Neuronal stem cell (in vitro differentiated cells): ENCODE data around the gene HSD3B2.

Experiments used
- DNase-seq: peaks from one replicate; pipeline ENCODE4 v3.0.0-alpha.2; 2013; ENCODE audit warnings: low spot score
- H2AFZ ChIP-seq: one replicate; pipeline ENCODE4 v1.6.1; 2013; ENCODE audit warnings: mild to moderate bottlenecking, low read length, inconsistent platforms
- H2AK5ac ChIP-seq: 2 replicates; pipeline ENCODE4 v1.6.1; 2013; ENCODE audit warnings: low read depth, mild to moderate bottlenecking, inconsistent platforms, low read length, moderate library complexity, mixed read lengths
- H2BK120ac ChIP-seq: 2 replicates; pipeline ENCODE4 v1.6.1; 2013; ENCODE audit warnings: low read depth, mild to moderate bottlenecking, inconsistent platforms, low read length, moderate library complexity, mixed read lengths
- H2BK12ac ChIP-seq: one replicate; pipeline ENCODE4 v1.6.1; 2013; ENCODE audit warnings: low read length, inconsistent platforms
- H2BK15ac ChIP-seq: 2 replicates; pipeline ENCODE4 v1.6.1; 2013; ENCODE audit warnings: mild to moderate bottlenecking, low read length, inconsistent platforms, mixed read lengths
- H2BK5ac ChIP-seq: one replicate; pipeline ENCODE4 v1.6.1; 2013; ENCODE audit warnings: inconsistent platforms, mild to moderate bottlenecking, low read length, moderate library complexity
- H3K14ac ChIP-seq: one replicate; pipeline ENCODE4 v1.6.1; 2013; ENCODE audit warnings: low read length, inconsistent platforms
- H3K18ac ChIP-seq: 2 replicates; pipeline ENCODE4 v1.6.1; 2013; ENCODE audit warnings: low read length, inconsistent platforms
- H3K23ac ChIP-seq: 2 replicates; pipeline ENCODE4 v1.6.1; 2013; ENCODE audit warnings: low read depth, mild to moderate bottlenecking, mixed read lengths, low read length, inconsistent platforms; ENCODE audit not compliant: poor library complexity
- H3K27ac ChIP-seq: replicated peaks from 3 replicates; pipeline ENCODE4 v1.5.1; 2013; ENCODE audit warnings: low read length, inconsistent platforms
- H3K27me3 ChIP-seq, 3 experiments: 2 replicates each; pipeline ENCODE4 v1.6.1; 2013; ENCODE audit warnings: low read length in 3 of 3, mild to moderate bottlenecking in 2 of 3, inconsistent platforms in 1 of 3, low read depth in 1 of 3, mixed read lengths in 1 of 3, moderate library complexity in 1 of 3; ENCODE audit not compliant: control insufficient read depth in 3 of 3, insufficient read depth in 3 of 3
- H3K36me3 ChIP-seq, 2 donors: replicated peaks in 1 of 2; 2 replicates each; pipeline ENCODE4 v1.6.1; 2013; ENCODE audit warnings: low read length in 2 of 2; ENCODE audit not compliant: control insufficient read depth in 2 of 2, insufficient read depth in 2 of 2
- H3K4ac ChIP-seq: 2 replicates; pipeline ENCODE4 v1.6.1; 2013; ENCODE audit warnings: inconsistent platforms, mild to moderate bottlenecking, low read length, moderate library complexity
- H3K4me1 ChIP-seq, 2 donors: 1 replicate in 1 of 2; 2 replicates in 1 of 2; pipeline ENCODE4 v1.6.1; 2013; ENCODE audit warnings: low read length in 2 of 2, low read depth in 1 of 2; ENCODE audit not compliant: control insufficient read depth in 2 of 2, insufficient read depth in 1 of 2
- H3K4me2 ChIP-seq: one replicate; pipeline ENCODE4 v1.6.1; 2013; ENCODE audit warnings: mild to moderate bottlenecking, low read length, inconsistent platforms; ENCODE audit not compliant: insufficient read depth, poor library complexity, severe bottlenecking
- H3K4me3 ChIP-seq, 2 donors: 2 replicates each; pipeline ENCODE4 v1.5.1; 2013; ENCODE audit warnings: low read length in 2 of 2, mild to moderate bottlenecking in 2 of 2, inconsistent platforms in 1 of 2, moderate library complexity in 1 of 2
- H3K79me1 ChIP-seq: one replicate; pipeline ENCODE4 v1.6.1; 2013; ENCODE audit warnings: low read depth, mild to moderate bottlenecking, inconsistent platforms, low read length, moderate library complexity
- H3K9ac ChIP-seq: one replicate; pipeline ENCODE4 v1.6.1; 2013; ENCODE audit warnings: mild to moderate bottlenecking, low read depth, low read length, inconsistent platforms; ENCODE audit not compliant: poor library complexity
- H3K9me3 ChIP-seq, 2 donors: replicated peaks in 1 of 2; 2 replicates each; pipeline versions ENCODE3 to v1.6.1; 2013; ENCODE audit warnings: low read length in 2 of 2, mild to moderate bottlenecking in 2 of 2, inconsistent platforms in 1 of 2, low read depth in 1 of 2, mixed read lengths in 1 of 2, moderate library complexity in 1 of 2; ENCODE audit not compliant: control insufficient read depth in 2 of 2, insufficient read depth in 1 of 2
- H4K8ac ChIP-seq: one replicate; pipeline ENCODE4 v1.6.1; 2013; ENCODE audit warnings: low read depth, mild to moderate bottlenecking, inconsistent platforms, low read length, moderate library complexity
- H4K91ac ChIP-seq: one replicate; pipeline ENCODE4 v1.6.1; 2013; ENCODE audit warnings: low read length, low read depth, mild to moderate bottlenecking, inconsistent platforms; ENCODE audit not compliant: poor library complexity
- WGBS, 2 donors: extraction: QIAGEN DNeasy Blood & Tissue Kit; methylation state at CpG; one replicate each; pipeline ENCODE4 v1.1.7; 2013; ENCODE audit warnings: missing lambda C conversion rate in 2 of 2, mixed read lengths in 1 of 2; ENCODE audit not compliant: insufficient read length in 2 of 2, insufficient replicate concordance in 1 of 2; ENCODE audit errors: extremely low coverage in 2 of 2; 5-methylcytosine and 5-hydroxymethylcytosine counted together

HSD3B2 gene

DNA sequence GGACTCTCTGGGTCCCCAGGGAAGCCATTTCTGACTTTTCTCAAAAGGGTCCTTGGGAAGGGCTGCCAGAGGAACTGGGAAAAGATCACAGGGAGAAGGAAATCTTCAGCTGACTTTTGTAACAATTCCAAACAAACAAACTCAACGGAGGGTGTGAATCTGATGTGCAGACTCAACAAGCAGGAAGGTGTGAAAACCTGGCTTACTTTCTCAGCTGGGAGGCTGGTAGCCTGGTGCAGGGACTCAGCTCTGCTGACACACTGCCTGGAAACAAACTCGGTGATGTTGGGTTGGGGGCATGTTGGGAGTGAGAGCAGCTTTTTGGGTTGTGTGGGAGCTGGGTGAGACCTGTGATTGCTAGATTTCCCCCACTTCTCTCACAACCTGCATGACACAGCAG, 10.2 kb upstream of the HSD3B2 start:
- H3K14ac ChIP-seq = no peak overlapping the region
- peaks cover 0 to 2% of the 10 kb centered on the region in 2 donors for H3K9me3 ChIP-seq
- no peak overlapping the region for H3K9ac ChIP-seq
- no peak overlapping the region for H3K4me2 ChIP-seq
- no peak overlapping the region for H3K4me3 ChIP-seq
- no peak overlapping the region for H2AFZ ChIP-seq
- no peak overlapping the region for H2BK12ac ChIP-seq
- no peak overlapping the region for H3K4ac ChIP-seq
- H4K8ac ChIP-seq = no peak overlapping the region
- H2BK5ac ChIP-seq = no peak overlapping the region
- H3K27ac ChIP-seq = no peak overlapping the region
- no peak for DNase-seq
- no peak overlapping the region for H4K91ac ChIP-seq
- no peaks in the 10 kb centered on the region for H3K79me1 ChIP-seq
- H3K23ac ChIP-seq = no peak overlapping the region
- no peak overlapping the region for H3K18ac ChIP-seq
- WGBS, 2 donors = no CpG with 5 or more reads among the region's 2 CpGs
- no peak overlapping the region for H2BK15ac ChIP-seq
- no peaks in the 10 kb centered on the region for H3K36me3 ChIP-seq
- no peak overlapping the region for H2BK120ac ChIP-seq
- H2AK5ac ChIP-seq = no peak overlapping the region
- no peaks in the 10 kb centered on the region for H3K27me3 ChIP-seq
- H3K4me1 ChIP-seq = no peaks in the 10 kb centered on the region

DNA sequence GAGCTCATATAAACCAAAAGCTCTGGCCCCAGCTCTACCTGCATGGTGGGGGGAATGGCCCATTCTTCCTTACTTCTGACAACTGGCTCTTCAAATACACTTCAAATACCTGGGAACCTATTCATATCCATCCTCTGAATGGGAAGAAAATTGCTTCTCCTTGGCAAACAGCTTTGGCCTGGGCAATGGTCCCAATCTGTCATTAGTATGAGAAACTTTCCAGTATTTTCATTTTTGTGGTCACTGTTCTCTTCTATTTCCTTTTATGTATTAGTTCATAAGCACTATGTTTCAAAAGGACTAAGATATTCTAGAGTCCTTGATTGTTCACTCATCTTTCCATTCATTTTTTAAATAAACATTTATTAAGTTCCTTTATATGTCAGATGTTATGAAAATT, 5.2 kb upstream of the HSD3B2 start:
- H3K9me3 ChIP-seq = peaks cover 0 to 2% of the 10 kb centered on the region in 2 donors

DNA sequence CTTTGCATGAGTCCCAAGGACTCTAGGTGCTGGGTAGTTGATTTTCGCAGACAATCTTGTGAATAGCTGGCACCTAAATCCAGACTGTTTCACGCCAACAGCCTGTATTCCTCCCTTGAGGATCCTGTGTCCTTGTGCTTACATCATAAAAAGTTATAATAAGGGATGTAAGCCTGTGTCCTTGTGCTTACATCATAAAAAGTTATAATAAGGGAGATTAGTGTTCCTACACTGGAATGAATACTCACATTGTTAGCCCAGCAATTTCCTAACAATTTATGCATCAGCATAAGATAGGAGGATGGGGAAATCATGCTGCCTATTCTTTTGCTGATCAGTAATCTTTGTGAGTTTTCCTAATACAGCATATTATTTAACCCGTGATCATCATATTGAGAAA, 4.0 kb upstream of the HSD3B2 start:
- Histone ChIP-seq H3K4me1 (no peaks in the 10 kb centered on the region), H2AFZ (no peak overlapping the region), H3K79me1 (no peaks in the 10 kb centered on the region), H2BK120ac (no peak overlapping the region), H3K27ac (no peak overlapping the region), H4K8ac (no peak overlapping the region), H2BK15ac (no peak overlapping the region), H3K9ac (no peak overlapping the region), H2BK5ac (no peak overlapping the region), H2BK12ac (no peak overlapping the region), H3K18ac (no peak overlapping the region), H3K4ac (no peak overlapping the region), H3K4me2 (no peak overlapping the region), H3K14ac (no peak overlapping the region), H3K9me3 (no peaks in the 10 kb centered on the region), H3K27me3 (no peaks in the 10 kb centered on the region), H3K4me3 (no peak overlapping the region), H3K36me3 (no peaks in the 10 kb centered on the region), H2AK5ac (no peak overlapping the region), H4K91ac (no peak overlapping the region), H3K23ac (no peak overlapping the region)
- DNase-seq = no peak
- no CpG with 5 or more reads among the region's 3 CpGs for WGBS, 2 donors

More for the DNA sequence above, 5.2 kb upstream of the HSD3B2 start:
- Histone ChIP-seq H2AFZ (no peak overlapping the region), H3K27ac (no peak overlapping the region), H3K18ac (no peak overlapping the region), H2AK5ac (no peak overlapping the region), H3K14ac (no peak overlapping the region), H3K4me1 (no peaks in the 10 kb centered on the region), H4K8ac (no peak overlapping the region), H3K36me3 (no peaks in the 10 kb centered on the region), H4K91ac (no peak overlapping the region), H3K23ac (no peak overlapping the region), H2BK15ac (no peak overlapping the region), H2BK12ac (no peak overlapping the region), H3K4ac (no peak overlapping the region), H3K9ac (no peak overlapping the region), H3K79me1 (no peaks in the 10 kb centered on the region), H2BK120ac (no peak overlapping the region), H3K4me2 (no peak overlapping the region), H3K27me3 (no peaks in the 10 kb centered on the region), H2BK5ac (no peak overlapping the region), H3K4me3 (no peak overlapping the region)
- no peak for DNase-seq

DNA sequence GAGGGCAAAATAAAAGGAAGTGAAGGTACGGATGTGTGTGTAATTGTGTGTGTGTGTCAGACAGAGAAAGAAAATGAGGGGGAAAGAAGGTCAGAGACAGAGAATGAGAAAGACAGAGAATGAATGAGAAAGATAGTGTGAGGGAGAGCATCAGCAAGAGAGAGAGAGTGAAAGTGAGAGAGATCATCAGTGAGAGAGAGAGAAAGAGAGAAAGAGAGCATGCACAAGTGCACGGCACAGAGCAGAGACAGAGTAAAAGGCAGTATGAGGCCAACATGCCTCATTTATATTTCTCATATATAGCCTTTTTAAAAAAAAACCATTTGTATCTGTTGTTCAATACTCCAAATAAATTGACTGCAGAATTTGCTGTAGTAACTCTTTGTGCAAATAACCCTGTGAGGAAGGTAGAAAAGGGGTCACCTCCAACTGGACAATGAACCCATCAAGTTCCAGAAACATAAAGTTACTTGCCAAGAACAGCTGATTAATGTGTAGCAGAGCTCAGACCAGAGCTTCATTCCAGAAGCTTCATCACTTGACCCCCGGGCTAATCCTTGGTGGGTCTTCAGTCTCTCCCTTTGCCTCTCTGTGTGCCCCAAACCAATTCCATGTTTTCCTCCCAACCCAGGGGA, 1.2 kb downstream of the HSD3B2 start:
- Histone ChIP-seq H3K9ac (no peak overlapping the region), H2BK5ac (no peak overlapping the region), H3K9me3 (no peaks in the 10 kb centered on the region), H3K4me1 (no peaks in the 10 kb centered on the region), H3K27me3 (no peaks in the 10 kb centered on the region), H3K4me3 (no peak overlapping the region), H3K27ac (no peak overlapping the region), H2BK120ac (no peak overlapping the region), H3K36me3 (no peaks in the 10 kb centered on the region), H3K79me1 (no peaks in the 10 kb centered on the region), H3K18ac (no peak overlapping the region), H3K4ac (no peak overlapping the region), H2BK12ac (no peak overlapping the region), H2AFZ (no peak overlapping the region), H2AK5ac (no peak overlapping the region), H3K14ac (no peak overlapping the region), H4K91ac (no peak overlapping the region), H4K8ac (no peak overlapping the region), H2BK15ac (no peak overlapping the region), H3K23ac (no peak overlapping the region), H3K4me2 (no peak overlapping the region)
- no peak for DNase-seq
- WGBS, 2 donors = 100% methylated on average over 1 of the region's 3 CpGs
